ENCODE data around the gene OR56A4.

Gene OR56A4

GRCh38 chr11:6006846-6007245, at the start of gene OR56A4:
OR56A4 (minus strand) TSS chr11:6006946; CDS start chr11:6002992, 3,954 bp downstream.
- H3K27ac Mint-ChIP-seq, result no peak within 1 kb of the TSS

GRCh38 chr11:6055569-6055968, 48.8 kb upstream of the OR56A4 start:
- Mint-ChIP-seq H3K9me3 (no peaks in the 10 kb centered on the region), H3K27ac (no peak overlapping the region), H3K4me1 (ENCODE audit: low read depth) (no peaks in the 10 kb centered on the region), H3K4me3 (no peak overlapping the region), H3K36me3 (ENCODE audit: low read depth) (no peaks in the 10 kb centered on the region), H3K27me3 (ENCODE audit: low read depth) (peaks cover 8% of the 10 kb centered on the region)

More at GRCh38 chr11:6006846-6007245, at the start of gene OR56A4:
- Mint-ChIP-seq H3K4me3 (no peak within 1 kb of the TSS), H3K9me3 (no peaks in the 10 kb centered on the region), H3K4me1 (ENCODE audit: low read depth) (no peaks in the 10 kb centered on the region), H3K36me3 (ENCODE audit: low read depth) (no peaks in the 10 kb centered on the region), H3K27me3 (ENCODE audit: low read depth) (peaks cover 24% of the 10 kb centered on the region)

- H3K4me1 Mint-ChIP-seq (ENCODE audit: low read depth), result no peaks in the 10 kb centered on the region
- H3K27me3 Mint-ChIP-seq (ENCODE audit: low read depth), result peaks cover 18% of the 10 kb centered on the region
- H3K27ac Mint-ChIP-seq, result no peak overlapping the region
Observed at GRCh38 chr11:6052374-6052773, 45.6 kb upstream of the OR56A4 start.

GRCh38 chr11:6040874-6041273, 34.1 kb upstream of the OR56A4 start:
- Mint-ChIP-seq H3K27ac (no peak overlapping the region), H3K4me3 (no peak overlapping the region), H3K9me3 (no peaks in the 10 kb centered on the region), H3K27me3 (ENCODE audit: low read depth) (peaks cover 14% of the 10 kb centered on the region), H3K36me3 (ENCODE audit: low read depth) (no peaks in the 10 kb centered on the region), H3K4me1 (ENCODE audit: low read depth) (no peaks in the 10 kb centered on the region)

More at GRCh38 chr11:6052374-6052773, 45.6 kb upstream of the OR56A4 start:
- Mint-ChIP-seq H3K4me3 (no peak overlapping the region), H3K36me3 (ENCODE audit: low read depth) (no peaks in the 10 kb centered on the region), H3K9me3 (no peaks in the 10 kb centered on the region)

GRCh38 chr11:6030708-6031405, 24.1 kb upstream of the OR56A4 start, which contains the start of gene OR56A1:
OR56A1 (minus strand) TSS chr11:6030758; CDS start chr11:6027692, 3,066 bp downstream.
- Mint-ChIP-seq H3K36me3 (ENCODE audit: low read depth) (no peaks in the 10 kb centered on the region), H3K27ac (no peak within 1 kb of the TSS), H3K27me3 (ENCODE audit: low read depth) (peaks cover 8% of the 10 kb centered on the region), H3K9me3 (no peaks in the 10 kb centered on the region), H3K4me3 (no peak within 1 kb of the TSS), H3K4me1 (ENCODE audit: low read depth) (no peaks in the 10 kb centered on the region)

GRCh38 chr11:6027501-6027900, 20.8 kb upstream of the OR56A4 start:
- Mint-ChIP-seq H3K27ac (no peak overlapping the region), H3K36me3 (ENCODE audit: low read depth) (no peaks in the 10 kb centered on the region), H3K4me1 (ENCODE audit: low read depth) (no peaks in the 10 kb centered on the region), H3K9me3 (no peaks in the 10 kb centered on the region), H3K27me3 (ENCODE audit: low read depth) (peaks cover 14% of the 10 kb centered on the region), H3K4me3 (no peak overlapping the region)

GRCh38 chr11:6025056-6025455, 18.3 kb upstream of the OR56A4 start:
- Mint-ChIP-seq H3K4me1 (ENCODE audit: low read depth) (no peaks in the 10 kb centered on the region), H3K4me3 (no peak overlapping the region), H3K9me3 (no peaks in the 10 kb centered on the region), H3K27me3 (ENCODE audit: low read depth) (peaks cover 23% of the 10 kb centered on the region), H3K27ac (no peak overlapping the region), H3K36me3 (ENCODE audit: low read depth) (no peaks in the 10 kb centered on the region)

- no peaks in the 10 kb centered on the region for H3K9me3 Mint-ChIP-seq
- H3K4me1 Mint-ChIP-seq (ENCODE audit: low read depth), result no peaks in the 10 kb centered on the region
Observed at GRCh38 chr11:6022956-6023355, 16.2 kb upstream of the OR56A4 start.

GRCh38 chr11:6013042-6013441, 6.3 kb upstream of the OR56A4 start:
- Mint-ChIP-seq H3K4me3 (no peak overlapping the region), H3K4me1 (ENCODE audit: low read depth) (no peaks in the 10 kb centered on the region), H3K27ac (no peak overlapping the region), H3K9me3 (peaks cover 4% of the 10 kb centered on the region), H3K27me3 (ENCODE audit: low read depth) (peaks cover 12% of the 10 kb centered on the region), H3K36me3 (ENCODE audit: low read depth) (no peaks in the 10 kb centered on the region)

More at GRCh38 chr11:6022956-6023355, 16.2 kb upstream of the OR56A4 start:
- Mint-ChIP-seq H3K27me3 (ENCODE audit: low read depth) (peaks cover 30% of the 10 kb centered on the region), H3K36me3 (ENCODE audit: low read depth) (no peaks in the 10 kb centered on the region), H3K4me3 (no peak overlapping the region), H3K27ac (no peak overlapping the region)

GRCh38 chr11:6012035-6012668, 5.4 kb upstream of the OR56A4 start:
- Mint-ChIP-seq H3K9me3 (peaks cover 4% of the 10 kb centered on the region), H3K4me3 (no peak overlapping the region), H3K36me3 (ENCODE audit: low read depth) (no peaks in the 10 kb centered on the region), H3K27ac (no peak overlapping the region), H3K27me3 (ENCODE audit: low read depth) (peaks cover 12% of the 10 kb centered on the region), H3K4me1 (ENCODE audit: low read depth) (no peaks in the 10 kb centered on the region)

- H3K9me3 Mint-ChIP-seq, result no peaks in the 10 kb centered on the region
- H3K27ac Mint-ChIP-seq, result no peak overlapping the region
- peaks cover 24% of the 10 kb centered on the region for H3K27me3 Mint-ChIP-seq (ENCODE audit: low read depth)
- H3K4me3 Mint-ChIP-seq, result no peak overlapping the region
- H3K4me1 Mint-ChIP-seq (ENCODE audit: low read depth), result no peaks in the 10 kb centered on the region
- H3K36me3 Mint-ChIP-seq (ENCODE audit: low read depth), result no peaks in the 10 kb centered on the region
Observed at GRCh38 chr11:6006395-6006794, 351 bp downstream of the OR56A4 start.

- no peaks in the 10 kb centered on the region for H3K9me3 Mint-ChIP-seq
- H3K27me3 Mint-ChIP-seq (ENCODE audit: low read depth), result peaks cover 12% of the 10 kb centered on the region
- H3K36me3 Mint-ChIP-seq (ENCODE audit: low read depth), result no peaks in the 10 kb centered on the region
- H3K27ac Mint-ChIP-seq, result no peak overlapping the region
- no peak overlapping the region for H3K4me3 Mint-ChIP-seq
- no peaks in the 10 kb centered on the region for H3K4me1 Mint-ChIP-seq (ENCODE audit: low read depth)
Observed at GRCh38 chr11:6002202-6002699, 4.5 kb downstream of the OR56A4 start.

GRCh38 chr11:5994791-5995190, 12.0 kb downstream of the OR56A4 start:
- H3K27me3 Mint-ChIP-seq (ENCODE audit: low read depth), result no peaks in the 10 kb centered on the region
- H3K36me3 Mint-ChIP-seq (ENCODE audit: low read depth), result no peaks in the 10 kb centered on the region
- H3K4me3 Mint-ChIP-seq, result no peak overlapping the region
- no peak overlapping the region for H3K27ac Mint-ChIP-seq
- H3K9me3 Mint-ChIP-seq, result no peaks in the 10 kb centered on the region
- no peaks in the 10 kb centered on the region for H3K4me1 Mint-ChIP-seq (ENCODE audit: low read depth)

- no peaks in the 10 kb centered on the region for H3K27me3 Mint-ChIP-seq (ENCODE audit: low read depth)
- H3K27ac Mint-ChIP-seq, result no peak overlapping the region
- no peaks in the 10 kb centered on the region for H3K9me3 Mint-ChIP-seq
- no peaks in the 10 kb centered on the region for H3K36me3 Mint-ChIP-seq (ENCODE audit: low read depth)
- H3K4me3 Mint-ChIP-seq, result no peak overlapping the region
- H3K4me1 Mint-ChIP-seq (ENCODE audit: low read depth), result no peaks in the 10 kb centered on the region
Observed at GRCh38 chr11:5992604-5993251, 14.0 kb downstream of the OR56A4 start.

- H3K27me3 Mint-ChIP-seq (ENCODE audit: low read depth), result no peaks in the 10 kb centered on the region
- no peak overlapping the region for H3K27ac Mint-ChIP-seq
- no peaks in the 10 kb centered on the region for H3K4me1 Mint-ChIP-seq (ENCODE audit: low read depth)
- H3K4me3 Mint-ChIP-seq, result no peak overlapping the region
- H3K9me3 Mint-ChIP-seq, result no peaks in the 10 kb centered on the region
- H3K36me3 Mint-ChIP-seq (ENCODE audit: low read depth), result no peaks in the 10 kb centered on the region
Observed at GRCh38 chr11:5992150-5992549, 14.6 kb downstream of the OR56A4 start.

All from T-helper 1 cell treated with Interleukin-12 subunit alpha and Interleukin-12 subunit beta and Interleukin-4 antibody, amounts not matched to agents 30 μg/mL and 1 μg/mL, for 36 hours (primary cell).